HUES6 (cell line): ENCODE measurements around the gene SLC7A8.

Experiments used
- H3K27ac ChIP-seq: 2 replicates; pipeline ENCODE4 v1.7.0; 2013; ENCODE audit warnings: low read depth, mild to moderate bottlenecking, low read length, inconsistent platforms
- H3K27me3 ChIP-seq: 2 replicates; pipeline ENCODE4 v1.6.1; 2013; ENCODE audit warnings: low read length; ENCODE audit not compliant: control insufficient read depth, insufficient read depth
- H3K36me3 ChIP-seq: 2 replicates; pipeline ENCODE4 v1.6.1; 2013; ENCODE audit warnings: low read length; ENCODE audit not compliant: control insufficient read depth, insufficient read depth
- H3K4me1 ChIP-seq: 2 replicates; pipeline ENCODE4 v1.6.1; 2013; ENCODE audit warnings: low read length; ENCODE audit not compliant: control insufficient read depth, insufficient read depth
- H3K4me3 ChIP-seq: 2 replicates; pipeline ENCODE4 v1.5.1; 2013; ENCODE audit warnings: low read depth, low read length
- H3K9ac ChIP-seq: one replicate; pipeline ENCODE4 v1.6.1; 2013; ENCODE audit warnings: mild to moderate bottlenecking, low read length
- H3K9me3 ChIP-seq: 2 replicates; pipeline ENCODE4 v1.6.1; 2013; ENCODE audit warnings: low read depth, low read length; ENCODE audit not compliant: control insufficient read depth, insufficient read depth

The SLC7A8 gene

GRCh38 chr14:23158779-23159178 is 24.7 kb downstream of the SLC7A8 start:
- peaks cover 36% of the 10 kb centered on the region for H3K36me3 ChIP-seq
- H3K27me3 ChIP-seq, result no peaks in the 10 kb centered on the region
- H3K4me3 ChIP-seq, result no peak overlapping the region
- H3K9me3 ChIP-seq, result no peaks in the 10 kb centered on the region
- H3K4me1 ChIP-seq, result peaks cover 60% of the 10 kb centered on the region
- H3K27ac ChIP-seq, result no peak overlapping the region
- H3K9ac ChIP-seq, result no peak overlapping the region

- Histone ChIP-seq H3K9ac (peak overlapping the region; percentile 34), H3K27ac (peak overlapping the region; percentile 69), H3K27me3 (no peaks in the 10 kb centered on the region), H3K36me3 (peaks cover 45% of the 10 kb centered on the region), H3K4me1 (peaks cover 31% of the 10 kb centered on the region), H3K4me3 (no peak overlapping the region), H3K9me3 (no peaks in the 10 kb centered on the region)
Observed at GRCh38 chr14:23154964-23155587, 28.4 kb downstream of the SLC7A8 start.

DNA sequence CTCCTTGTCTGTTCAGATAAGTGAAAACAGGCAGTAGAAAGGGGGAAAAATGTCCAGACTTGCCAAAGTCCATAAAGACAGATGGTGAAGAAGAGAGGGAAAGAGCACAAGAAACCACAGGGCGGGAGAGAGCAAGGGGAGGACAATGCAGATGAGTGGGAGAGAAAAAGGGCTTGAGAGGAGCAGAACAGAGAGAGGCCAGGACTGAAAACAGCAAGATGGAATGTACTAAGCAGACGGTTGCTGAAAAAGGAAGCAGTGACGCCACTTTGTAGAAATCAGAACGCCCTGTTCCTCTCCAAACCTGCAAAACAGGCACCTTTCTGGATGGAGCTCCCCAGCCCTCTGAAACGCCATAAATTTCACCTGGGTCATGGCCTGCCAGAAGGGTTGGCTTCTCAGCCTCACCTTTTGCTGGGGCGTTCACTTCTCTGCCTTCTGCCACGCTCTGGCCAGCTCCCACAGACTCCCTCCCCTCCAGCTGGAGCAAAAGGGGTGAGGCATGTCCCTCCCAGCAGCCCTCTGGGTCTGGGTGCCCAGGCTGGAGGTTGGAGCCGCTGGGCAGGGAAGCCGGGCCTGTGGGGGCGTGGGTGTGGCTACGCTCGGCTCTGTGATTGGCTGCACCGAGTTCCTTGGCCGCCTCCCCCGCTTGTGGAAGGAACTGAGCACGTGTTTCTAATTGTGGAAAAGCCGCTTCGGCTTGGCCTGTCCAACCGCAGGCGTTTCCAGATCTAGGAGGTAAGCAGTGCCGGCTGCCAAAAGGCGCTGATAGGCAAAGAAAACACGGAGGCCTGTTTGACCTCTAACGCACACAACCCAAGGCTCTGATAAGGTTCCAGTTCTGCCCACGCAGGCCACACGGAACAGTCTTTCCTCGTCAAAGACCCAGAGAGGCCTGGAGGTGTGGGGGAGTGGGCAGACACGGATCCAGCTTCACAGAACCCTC is 29.3 kb downstream of the SLC7A8 start:
- no peaks in the 10 kb centered on the region for H3K27me3 ChIP-seq
- peaks cover 22% of the 10 kb centered on the region for H3K4me1 ChIP-seq
- peak overlapping the region; percentile 69; the same call in 1 of the 2 replicates for H3K27ac ChIP-seq
- H3K9ac ChIP-seq, result peak overlapping the region; percentile 45
- H3K4me3 ChIP-seq, result no peak overlapping the region
- no peaks in the 10 kb centered on the region for H3K9me3 ChIP-seq
- peaks cover 48% of the 10 kb centered on the region for H3K36me3 ChIP-seq

- peaks cover 28% of the 10 kb centered on the region for H3K4me1 ChIP-seq
- H3K4me3 ChIP-seq, result no peak overlapping the region
- H3K9ac ChIP-seq, result no peak overlapping the region
- no peaks in the 10 kb centered on the region for H3K9me3 ChIP-seq
- peaks cover 43% of the 10 kb centered on the region for H3K36me3 ChIP-seq
- no peak overlapping the region for H3K27ac ChIP-seq
- H3K27me3 ChIP-seq, result no peaks in the 10 kb centered on the region
Observed at GRCh38 chr14:23151342-23151741, 32.1 kb downstream of the SLC7A8 start.

DNA sequence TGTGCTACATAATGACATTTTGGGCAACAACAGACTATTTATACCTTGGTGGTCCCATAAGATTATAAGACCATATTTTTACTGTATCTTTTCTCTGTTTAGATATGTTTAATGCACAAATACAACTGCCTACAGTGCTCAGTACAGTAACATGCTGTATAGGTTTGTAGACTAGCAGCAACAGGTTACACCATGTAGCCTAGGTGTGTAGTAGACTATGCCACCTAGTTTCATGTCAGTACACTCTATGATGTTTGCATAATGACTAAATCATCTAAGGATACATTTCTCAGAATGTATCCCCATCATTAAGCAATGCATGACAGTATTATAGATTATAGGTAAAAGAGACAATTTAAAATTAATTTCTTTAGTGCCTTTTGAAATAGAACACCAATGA is 33.7 kb downstream of the SLC7A8 start:
- no peaks in the 10 kb centered on the region for H3K9me3 ChIP-seq
- H3K9ac ChIP-seq, result no peak overlapping the region
- peaks cover 52% of the 10 kb centered on the region for H3K36me3 ChIP-seq
- H3K4me3 ChIP-seq, result no peak overlapping the region
- H3K4me1 ChIP-seq, result peaks cover 26% of the 10 kb centered on the region
- H3K27me3 ChIP-seq, result no peaks in the 10 kb centered on the region
- no peak overlapping the region for H3K27ac ChIP-seq

- no peaks in the 10 kb centered on the region for H3K9me3 ChIP-seq
- no peak overlapping the region for H3K4me3 ChIP-seq
- H3K36me3 ChIP-seq, result peaks cover 52% of the 10 kb centered on the region
- H3K4me1 ChIP-seq, result peaks cover 16% of the 10 kb centered on the region; the same call in 1 of the 2 replicates
- no peak overlapping the region for H3K9ac ChIP-seq
- H3K27me3 ChIP-seq, result no peaks in the 10 kb centered on the region
- no peak overlapping the region for H3K27ac ChIP-seq
Observed at GRCh38 chr14:23148591-23149249, 34.7 kb downstream of the SLC7A8 start.

GRCh38 chr14:23147676-23148075 is 35.8 kb downstream of the SLC7A8 start:
- H3K27me3 ChIP-seq, result no peaks in the 10 kb centered on the region
- H3K4me3 ChIP-seq, result no peak overlapping the region
- no peak overlapping the region for H3K9ac ChIP-seq
- no peak overlapping the region for H3K27ac ChIP-seq
- H3K36me3 ChIP-seq, result peaks cover 63% of the 10 kb centered on the region
- peaks cover 15% of the 10 kb centered on the region; the same call in 1 of the 2 replicates for H3K4me1 ChIP-seq
- no peaks in the 10 kb centered on the region for H3K9me3 ChIP-seq

- no peaks in the 10 kb centered on the region for H3K27me3 ChIP-seq
Observed at GRCh38 chr14:23146980-23147379, 36.5 kb downstream of the SLC7A8 start.

DNA sequence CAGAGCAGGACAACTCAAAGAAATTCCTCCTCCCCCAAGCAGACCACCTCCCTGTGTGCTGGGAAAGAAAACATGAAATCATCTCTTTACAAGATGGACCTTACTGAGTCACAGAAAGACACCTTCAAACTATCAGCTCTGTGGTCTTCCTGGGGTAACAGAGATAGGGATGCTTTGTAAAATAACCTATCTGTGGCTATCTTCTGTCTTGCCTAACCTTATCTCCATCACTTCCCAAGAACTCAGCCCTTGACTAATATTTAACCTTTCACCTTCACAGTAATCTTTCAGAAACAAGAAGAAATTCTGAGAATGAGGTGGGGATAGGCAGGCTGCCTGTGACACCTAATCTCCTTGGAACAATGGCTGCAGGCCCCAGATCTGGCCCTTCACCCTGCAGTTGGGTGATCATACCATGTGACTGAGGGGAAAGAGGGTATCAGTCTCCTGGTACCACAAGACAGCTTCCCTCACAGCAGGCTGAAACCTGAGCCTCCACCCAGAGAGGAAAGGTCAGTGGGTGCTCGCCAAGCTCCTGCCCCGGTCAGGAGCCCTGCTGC is 37.0 kb downstream of the SLC7A8 start:
- Histone ChIP-seq H3K27ac (no peak overlapping the region), H3K36me3 (peaks cover 73% of the 10 kb centered on the region), H3K9ac (no peak overlapping the region), H3K4me3 (no peak overlapping the region), H3K4me1 (peaks cover 15% of the 10 kb centered on the region; the same call in 1 of the 2 replicates), H3K9me3 (no peaks in the 10 kb centered on the region), H3K27me3 (no peaks in the 10 kb centered on the region)

More at GRCh38 chr14:23146980-23147379, 36.5 kb downstream of the SLC7A8 start:
- Histone ChIP-seq H3K9me3 (no peaks in the 10 kb centered on the region), H3K4me3 (no peak overlapping the region), H3K27ac (no peak overlapping the region), H3K36me3 (peaks cover 69% of the 10 kb centered on the region), H3K4me1 (peaks cover 15% of the 10 kb centered on the region; the same call in 1 of the 2 replicates), H3K9ac (no peak overlapping the region)

GRCh38 chr14:23145794-23146350 is 37.6 kb downstream of the SLC7A8 start:
- H3K27ac ChIP-seq, result no peak overlapping the region; the same call in 1 of the 2 replicates
- H3K27me3 ChIP-seq, result no peaks in the 10 kb centered on the region
- no peaks in the 10 kb centered on the region for H3K9me3 ChIP-seq
- peaks cover 15% of the 10 kb centered on the region; the same call in 1 of the 2 replicates for H3K4me1 ChIP-seq
- no peak overlapping the region for H3K4me3 ChIP-seq
- H3K36me3 ChIP-seq, result peaks cover 72% of the 10 kb centered on the region
- no peak overlapping the region for H3K9ac ChIP-seq
